HFFc6 (cell line): ENCODE measurements around the gene DNMT3B. TPM values are rescaled to one million over a fixed set of nuclear protein-coding genes. Genes with fewer than 3 reads are reported as not detected.
"Not testable (repeated sequence)": the region's sequence is repeated elsewhere in the genome, so short reads cannot be mapped to it uniquely, and the experiment has no call there.

Source experiments
- DNase-seq: peaks from one replicate; pipeline ENCODE4 v3.0.0-alpha.2; 2018
- H3K27ac Mint-ChIP-seq: 2 replicates; pipeline ENCODE4 v1.8.0; 2020; ENCODE audit warnings: mild to moderate bottlenecking, mixed read lengths
- H3K27me3 Mint-ChIP-seq: 2 replicates; pipeline ENCODE4 v1.8.0; 2021; ENCODE audit warnings: mild to moderate bottlenecking, moderate library complexity, mixed read lengths; ENCODE audit not compliant: insufficient read depth
- H3K36me3 Mint-ChIP-seq: 2 replicates; pipeline ENCODE4 v1.8.0; 2021; ENCODE audit warnings: low read depth, mixed read lengths
- H3K4me1 Mint-ChIP-seq: 2 replicates; pipeline ENCODE4 v1.8.0; 2020; ENCODE audit warnings: low read depth, mixed read lengths
- H3K4me3 Mint-ChIP-seq: 2 replicates; pipeline ENCODE4 v1.8.0; 2020; ENCODE audit warnings: mild to moderate bottlenecking, moderate library complexity, mixed read lengths
- H3K9me3 Mint-ChIP-seq: 2 replicates; pipeline ENCODE4 v1.8.0; 2020; ENCODE audit warnings: mild to moderate bottlenecking, mixed read lengths
- total RNA-seq, 6 experiments: library from RNA; stranded (reverse); fragmentation: NEBNext Ultra II Directional; extraction: Animal tissue kit (Norgen Biotek cat#: 25700); gene quantifications; 2 replicates in 1 of 6; 3 replicates in 5 of 6; pipeline ENCODE4 v1.2.3, GENCODE V29; 2021
- TF ChIP-seq, protein P1 (sequence below): fragments of 200-600 bp; sonication (generic); IDR thresholded peaks from 2 replicates; pipeline ENCODE4 v1.5.0; 2021; ENCODE audit warnings: antibody characterized with exemption, mild to moderate bottlenecking

DNMT3B gene
- total RNA-seq, 6 experiments from 2014 or later, result 0.74 to 1.5 (median 1.2) TPM

DNA sequence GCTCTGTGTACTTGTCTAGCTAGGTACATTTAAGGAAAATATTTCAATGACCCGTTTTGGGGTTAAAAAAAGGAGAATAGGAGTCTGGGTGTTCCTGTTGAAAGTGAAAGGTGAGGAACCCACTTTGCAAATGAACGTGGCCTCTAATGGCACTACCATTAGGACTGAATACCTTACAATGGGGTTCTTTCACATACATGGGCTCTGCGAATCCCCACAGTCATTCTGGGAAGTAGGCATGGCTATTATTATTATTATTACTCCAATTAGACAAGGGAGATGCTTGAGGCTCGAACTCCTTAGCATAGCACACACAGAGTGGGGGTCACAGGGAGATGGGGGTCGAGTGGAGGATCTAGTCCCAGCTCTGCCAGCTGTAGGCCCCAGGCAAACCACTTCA is 6.0 kb upstream of the DNMT3B start:
- DNase-seq, result no peak
- Mint-ChIP-seq H3K27ac (no peak overlapping the region), H3K4me3 (no peak overlapping the region)

DNA sequence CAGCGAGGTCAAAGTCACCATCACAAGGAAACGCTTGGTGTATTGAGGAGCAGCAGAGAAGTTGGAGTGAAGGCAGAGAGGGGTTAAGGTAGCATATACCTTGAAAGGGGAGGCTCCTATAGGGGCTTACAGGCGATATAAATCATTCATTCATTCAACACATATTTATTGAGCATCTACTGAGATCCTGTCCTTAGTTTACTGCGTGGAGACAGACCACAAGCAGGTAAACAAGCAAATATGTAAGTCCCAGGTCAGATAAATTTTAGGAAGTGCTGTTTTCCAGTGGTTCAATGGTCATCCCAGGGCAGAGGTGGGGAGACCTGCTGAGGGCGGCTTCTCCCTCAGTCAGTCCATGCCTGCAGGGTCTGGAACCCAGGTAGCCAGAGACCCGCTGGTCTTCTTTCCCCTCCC is 761 bp upstream of the DNMT3B start:
- H3K27ac Mint-ChIP-seq, result peak overlapping the region; percentile 27
- H3K9me3 Mint-ChIP-seq, result no peaks in the 10 kb centered on the region
- DNase-seq, result no peak
- TF ChIP-seq, protein P1, sequence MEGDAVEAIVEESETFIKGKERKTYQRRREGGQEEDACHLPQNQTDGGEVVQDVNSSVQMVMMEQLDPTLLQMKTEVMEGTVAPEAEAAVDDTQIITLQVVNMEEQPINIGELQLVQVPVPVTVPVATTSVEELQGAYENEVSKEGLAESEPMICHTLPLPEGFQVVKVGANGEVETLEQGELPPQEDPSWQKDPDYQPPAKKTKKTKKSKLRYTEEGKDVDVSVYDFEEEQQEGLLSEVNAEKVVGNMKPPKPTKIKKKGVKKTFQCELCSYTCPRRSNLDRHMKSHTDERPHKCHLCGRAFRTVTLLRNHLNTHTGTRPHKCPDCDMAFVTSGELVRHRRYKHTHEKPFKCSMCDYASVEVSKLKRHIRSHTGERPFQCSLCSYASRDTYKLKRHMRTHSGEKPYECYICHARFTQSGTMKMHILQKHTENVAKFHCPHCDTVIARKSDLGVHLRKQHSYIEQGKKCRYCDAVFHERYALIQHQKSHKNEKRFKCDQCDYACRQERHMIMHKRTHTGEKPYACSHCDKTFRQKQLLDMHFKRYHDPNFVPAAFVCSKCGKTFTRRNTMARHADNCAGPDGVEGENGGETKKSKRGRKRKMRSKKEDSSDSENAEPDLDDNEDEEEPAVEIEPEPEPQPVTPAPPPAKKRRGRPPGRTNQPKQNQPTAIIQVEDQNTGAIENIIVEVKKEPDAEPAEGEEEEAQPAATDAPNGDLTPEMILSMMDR, result no peak
- no peaks in the 10 kb centered on the region for H3K36me3 Mint-ChIP-seq
- H3K4me1 Mint-ChIP-seq, result peaks cover 8% of the 10 kb centered on the region
- peak overlapping the region; percentile 58 for H3K4me3 Mint-ChIP-seq
- peaks cover 2% of the 10 kb centered on the region; the same call in 1 of the 2 replicates for H3K27me3 Mint-ChIP-seq

More for the DNA sequence above, 6.0 kb upstream of the DNMT3B start:
- H3K9me3 Mint-ChIP-seq, result no peaks in the 10 kb centered on the region
- peaks cover 31% of the 10 kb centered on the region for H3K4me1 Mint-ChIP-seq
- no peaks in the 10 kb centered on the region; the same call in 1 of the 2 replicates for H3K27me3 Mint-ChIP-seq
- TF ChIP-seq, protein P1, result no peak
- H3K36me3 Mint-ChIP-seq, result no peaks in the 10 kb centered on the region

DNA sequence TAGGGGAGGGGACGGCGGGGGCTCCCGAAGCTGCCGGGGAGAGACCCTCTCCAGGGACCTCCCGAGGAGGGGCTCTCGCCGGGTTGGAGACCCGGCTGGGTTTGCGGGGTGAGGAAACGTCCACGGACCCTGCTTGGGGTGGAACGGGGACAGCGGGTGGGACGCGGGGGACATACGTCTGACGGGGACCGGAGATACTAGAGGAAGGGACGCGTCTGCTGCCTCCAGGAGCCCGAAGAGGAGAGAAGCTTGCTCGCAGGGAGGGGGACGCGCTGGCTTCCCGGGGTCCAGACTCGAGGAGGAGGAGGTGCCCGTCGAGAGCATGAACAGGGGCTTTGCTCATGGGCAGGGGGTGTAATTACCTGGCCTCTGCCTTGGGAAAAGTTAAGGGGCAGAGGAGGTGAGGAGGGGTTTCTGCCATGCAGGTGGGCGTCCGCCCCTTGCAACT is 593 bp downstream of the DNMT3B start:
- Mint-ChIP-seq H3K4me1 (peaks cover 16% of the 10 kb centered on the region), H3K36me3 (no peaks in the 10 kb centered on the region), H3K27ac (no peak overlapping the region; the same call in 1 of the 2 replicates), H3K4me3 (peak overlapping the region; percentile 94), H3K27me3 (peaks cover 2% of the 10 kb centered on the region; the same call in 1 of the 2 replicates), H3K9me3 (no peaks in the 10 kb centered on the region)
- TF ChIP-seq, protein P1, result no peak
- no peak for DNase-seq

DNA sequence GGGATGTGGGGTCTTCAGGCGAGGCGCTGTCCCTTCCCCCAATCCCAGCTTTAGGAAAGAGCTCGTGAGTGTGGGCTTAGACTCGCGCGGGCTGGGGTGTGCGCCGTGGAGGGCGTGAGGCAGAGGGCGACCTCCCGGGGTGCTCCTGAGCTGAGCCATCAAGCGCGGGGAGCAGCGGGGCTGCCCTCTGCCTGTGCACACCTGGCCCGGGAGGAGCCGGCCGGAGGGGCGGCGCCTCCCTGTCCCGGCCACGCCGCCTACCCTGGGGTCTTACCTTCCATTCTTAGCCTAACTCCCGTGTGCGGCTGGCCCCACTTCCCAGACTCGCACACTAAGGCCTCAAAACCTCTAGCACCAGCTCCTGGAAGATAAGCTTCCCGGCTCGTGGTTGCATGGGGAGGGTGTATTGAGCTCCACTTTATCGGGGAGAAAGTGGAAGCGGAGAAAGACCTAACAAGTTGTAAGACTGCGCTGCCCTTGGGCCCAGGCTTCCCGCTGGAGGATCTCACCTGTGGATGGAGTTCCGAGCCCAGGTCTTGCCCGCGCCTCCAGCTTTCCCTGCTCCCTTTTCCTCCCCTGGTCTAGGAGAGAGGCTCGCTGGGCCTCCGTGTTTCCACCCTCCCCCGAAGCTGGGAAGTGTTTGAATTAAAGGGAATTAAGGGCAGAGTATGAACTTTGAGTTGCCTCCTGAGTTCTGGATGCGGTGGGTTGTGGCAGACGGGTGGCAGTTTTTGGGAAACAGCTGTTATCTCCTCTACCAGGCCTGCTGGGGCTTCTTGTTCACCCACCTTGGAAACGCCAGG is 1.2 kb downstream of the DNMT3B start:
- H3K27me3 Mint-ChIP-seq, result peaks cover 2% of the 10 kb centered on the region; the same call in 1 of the 2 replicates

DNA sequence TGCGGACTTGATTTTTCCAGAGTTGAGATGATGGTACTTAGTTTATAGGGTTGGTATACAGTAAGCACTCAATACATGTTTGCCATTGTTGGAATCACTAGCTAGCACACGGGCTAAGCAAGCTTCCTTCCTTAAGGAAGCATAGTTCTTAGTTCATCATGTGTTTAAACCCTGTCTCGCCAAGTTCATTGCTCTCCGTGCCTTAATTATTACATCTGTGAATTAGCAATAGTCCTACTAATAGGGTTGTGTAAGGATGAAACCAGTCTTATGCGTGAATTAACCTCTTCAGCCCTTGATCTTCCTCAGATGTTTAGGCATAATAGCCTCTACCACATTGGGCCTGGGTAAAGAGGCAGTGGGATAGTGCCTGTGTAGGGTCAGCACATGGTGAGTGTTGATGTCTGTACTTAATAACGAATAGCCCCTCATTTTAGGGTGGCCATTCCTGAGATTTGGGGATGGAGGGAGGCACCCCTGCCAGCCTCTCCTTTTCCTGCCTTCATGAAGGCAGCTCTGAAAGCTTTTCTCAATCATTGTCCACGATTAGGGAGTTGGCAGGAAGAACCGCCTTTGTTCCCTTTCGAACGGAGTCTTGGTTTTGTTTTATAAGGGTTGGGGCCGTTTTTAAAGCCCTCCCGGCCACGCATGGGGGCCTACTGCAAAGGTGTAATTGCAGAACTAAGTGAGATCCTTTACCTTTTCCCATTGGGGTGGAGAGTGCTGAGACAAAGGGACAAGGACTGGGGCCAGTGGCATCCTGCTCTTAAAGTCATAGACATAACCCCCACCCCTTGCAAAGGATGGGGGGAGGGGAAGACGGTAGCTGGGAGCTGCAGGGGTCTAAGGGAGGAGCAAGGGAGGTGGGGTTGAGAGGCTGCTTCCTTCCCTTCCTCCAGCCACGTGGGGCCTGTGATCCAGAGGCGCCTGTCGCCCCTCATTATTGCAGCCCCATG is 2.1 kb downstream of the DNMT3B start:
- no peak overlapping the region for H3K27ac Mint-ChIP-seq
- H3K4me1 Mint-ChIP-seq, result peaks cover 16% of the 10 kb centered on the region
- no peaks in the 10 kb centered on the region for H3K9me3 Mint-ChIP-seq
- no peaks in the 10 kb centered on the region for H3K36me3 Mint-ChIP-seq
- DNase-seq, result no peak
- TF ChIP-seq, protein P1, result no peak
- peak overlapping the region; percentile 94 for H3K4me3 Mint-ChIP-seq
- peaks cover 2% of the 10 kb centered on the region; the same call in 1 of the 2 replicates for H3K27me3 Mint-ChIP-seq

More for the DNA sequence above, 1.2 kb downstream of the DNMT3B start:
- Mint-ChIP-seq H3K27ac (no peak overlapping the region), H3K4me1 (peaks cover 16% of the 10 kb centered on the region), H3K4me3 (peak overlapping the region; percentile 94), H3K9me3 (no peaks in the 10 kb centered on the region), H3K36me3 (no peaks in the 10 kb centered on the region)
- TF ChIP-seq, protein P1, result no peak
- DNase-seq, result no peak

DNA sequence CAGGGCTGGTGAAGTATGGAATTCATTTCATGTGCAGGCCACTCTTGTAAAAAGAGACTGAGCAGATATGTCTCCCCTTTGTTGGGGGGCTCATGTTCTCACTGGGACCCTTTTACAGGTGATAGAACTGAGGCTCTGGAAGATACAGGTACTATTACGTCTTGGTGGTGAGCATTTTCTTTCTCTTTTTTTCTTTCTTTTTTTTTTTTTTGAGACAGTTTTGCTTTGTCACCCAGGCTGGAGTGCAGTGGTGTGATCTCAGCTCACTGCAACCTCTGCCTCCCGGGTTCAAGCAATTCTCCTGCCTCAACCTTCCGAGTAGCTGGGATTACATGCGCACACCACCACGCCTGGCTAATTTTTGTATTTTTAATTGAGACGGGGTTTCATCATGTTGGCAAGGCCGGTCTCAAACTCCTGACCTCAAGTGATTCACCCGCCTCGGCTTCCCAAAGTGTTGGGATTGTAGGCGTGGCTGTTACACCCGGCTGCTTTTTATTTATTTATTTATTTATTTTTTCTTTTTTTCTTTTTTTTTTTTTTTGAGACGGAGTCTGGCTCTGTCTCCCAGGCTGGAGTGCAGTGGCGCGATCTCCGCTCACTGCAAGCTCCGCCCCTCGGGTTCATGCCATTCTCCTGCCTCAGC is 3.2 kb downstream of the DNMT3B start:
- H3K27me3 Mint-ChIP-seq, H3K4me3 Mint-ChIP-seq, H3K9me3 Mint-ChIP-seq, H3K36me3 Mint-ChIP-seq, H3K27ac Mint-ChIP-seq, DNase-seq: not testable (repeated sequence)
- peaks cover 16% of the 10 kb centered on the region for H3K4me1 Mint-ChIP-seq
